ENCODE data around the gene ARHGDIB.

The ARHGDIB gene

DNA sequence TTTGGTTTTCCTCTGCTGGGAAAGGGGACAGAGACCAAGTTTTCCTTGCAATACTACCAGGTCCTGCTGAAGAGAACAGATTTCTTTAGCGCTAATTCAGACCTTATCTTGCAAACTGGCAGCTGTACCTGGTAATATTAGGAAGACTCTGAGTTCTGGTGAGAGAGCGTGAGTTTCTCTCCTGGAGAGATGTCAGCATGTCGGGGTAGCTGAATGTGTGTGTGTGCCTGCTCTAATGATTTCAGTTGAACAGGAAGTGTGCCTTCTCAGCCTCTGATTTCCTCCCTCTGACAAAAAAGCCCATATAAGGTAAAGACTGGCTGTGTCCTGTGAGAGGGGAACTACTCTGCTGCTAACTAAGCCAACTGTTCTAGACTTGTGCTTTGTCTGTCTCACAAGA is 12.7 kb downstream of the ARHGDIB start:
- H3K4me3 ChIP-seq (ENCODE audit: low read depth, low read length), result no peak overlapping the region; the same call in 1 of the 2 replicates
- peak overlapping the region; percentile 72 for H2AFZ ChIP-seq (ENCODE audit: low read length, unreplicated experiment)
- H3K4me1 ChIP-seq (ENCODE audit: control insufficient read depth, insufficient read depth, low read length, unreplicated experiment), result peaks cover 51% of the 10 kb centered on the region
- H3K36me3 ChIP-seq (ENCODE audit: insufficient read depth, low read length), result no peaks in the 10 kb centered on the region
- H3K27ac ChIP-seq (ENCODE audit: low read depth, low read length), result peak overlapping the region; percentile 49
- no peaks in the 10 kb centered on the region for H3K27me3 ChIP-seq (ENCODE audit: insufficient read depth, low read length)
- H3K79me2 ChIP-seq (ENCODE audit: control insufficient read depth, insufficient read depth, low read length, unreplicated experiment), result no peaks in the 10 kb centered on the region

DNA sequence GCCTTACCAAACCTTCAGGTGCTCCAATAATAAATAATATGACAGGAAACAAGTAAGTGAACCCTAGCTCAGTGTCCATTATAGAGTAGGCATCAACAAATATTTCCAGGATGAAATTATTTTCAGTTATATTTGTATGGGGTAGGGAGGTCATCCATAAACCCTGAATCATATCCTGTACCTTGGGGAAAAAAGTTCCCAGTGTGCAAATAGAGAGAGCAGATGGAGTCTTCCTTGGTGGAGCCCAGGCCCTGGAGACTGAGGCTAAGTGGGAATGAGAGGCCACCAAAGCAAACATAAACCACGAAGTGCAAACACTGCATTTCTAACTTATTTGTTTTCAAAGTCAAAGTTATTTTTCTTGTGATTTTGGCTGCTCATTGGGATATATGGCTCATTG is 14.5 kb downstream of the ARHGDIB start:
- H3K4me1 ChIP-seq (ENCODE audit: control insufficient read depth, insufficient read depth, low read length, unreplicated experiment), result peaks cover 40% of the 10 kb centered on the region
- H3K36me3 ChIP-seq (ENCODE audit: insufficient read depth, low read length), result no peaks in the 10 kb centered on the region
- no peak overlapping the region for H2AFZ ChIP-seq (ENCODE audit: low read length, unreplicated experiment)
- no peak overlapping the region for H3K27ac ChIP-seq (ENCODE audit: low read depth, low read length)
- H3K27me3 ChIP-seq (ENCODE audit: insufficient read depth, low read length), result no peaks in the 10 kb centered on the region
- no peaks in the 10 kb centered on the region for H3K79me2 ChIP-seq (ENCODE audit: control insufficient read depth, insufficient read depth, low read length, unreplicated experiment)
- H3K4me3 ChIP-seq (ENCODE audit: low read depth, low read length), result no peak overlapping the region

DNA sequence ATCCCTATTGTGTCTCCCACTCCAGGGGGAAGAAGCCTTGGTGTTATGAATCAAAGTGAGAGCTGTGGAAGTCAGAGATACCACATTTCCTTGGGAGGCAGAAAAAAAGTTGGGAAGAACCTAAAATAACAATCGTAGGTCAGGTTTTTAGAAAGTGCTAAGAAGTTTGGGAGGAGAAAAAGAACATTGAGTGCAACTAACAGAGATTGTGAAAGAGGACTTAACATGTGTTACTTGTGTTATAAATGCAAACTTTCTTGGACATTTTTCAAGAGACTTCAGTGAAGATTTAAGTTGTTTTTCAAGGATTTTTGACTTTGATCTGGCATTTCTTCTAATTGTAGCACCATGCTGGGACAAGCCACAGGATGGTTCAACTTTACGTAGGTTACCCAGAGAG is 15.2 kb downstream of the ARHGDIB start:
- H2AFZ ChIP-seq (ENCODE audit: low read length, unreplicated experiment), result no peak overlapping the region
- no peaks in the 10 kb centered on the region for H3K27me3 ChIP-seq (ENCODE audit: insufficient read depth, low read length)
- H3K27ac ChIP-seq (ENCODE audit: low read depth, low read length), result no peak overlapping the region
- no peaks in the 10 kb centered on the region for H3K36me3 ChIP-seq (ENCODE audit: insufficient read depth, low read length)
- peaks cover 33% of the 10 kb centered on the region for H3K4me1 ChIP-seq (ENCODE audit: control insufficient read depth, insufficient read depth, low read length, unreplicated experiment)
- no peak overlapping the region for H3K4me3 ChIP-seq (ENCODE audit: low read depth, low read length)
- H3K79me2 ChIP-seq (ENCODE audit: control insufficient read depth, insufficient read depth, low read length, unreplicated experiment), result no peaks in the 10 kb centered on the region

DNA sequence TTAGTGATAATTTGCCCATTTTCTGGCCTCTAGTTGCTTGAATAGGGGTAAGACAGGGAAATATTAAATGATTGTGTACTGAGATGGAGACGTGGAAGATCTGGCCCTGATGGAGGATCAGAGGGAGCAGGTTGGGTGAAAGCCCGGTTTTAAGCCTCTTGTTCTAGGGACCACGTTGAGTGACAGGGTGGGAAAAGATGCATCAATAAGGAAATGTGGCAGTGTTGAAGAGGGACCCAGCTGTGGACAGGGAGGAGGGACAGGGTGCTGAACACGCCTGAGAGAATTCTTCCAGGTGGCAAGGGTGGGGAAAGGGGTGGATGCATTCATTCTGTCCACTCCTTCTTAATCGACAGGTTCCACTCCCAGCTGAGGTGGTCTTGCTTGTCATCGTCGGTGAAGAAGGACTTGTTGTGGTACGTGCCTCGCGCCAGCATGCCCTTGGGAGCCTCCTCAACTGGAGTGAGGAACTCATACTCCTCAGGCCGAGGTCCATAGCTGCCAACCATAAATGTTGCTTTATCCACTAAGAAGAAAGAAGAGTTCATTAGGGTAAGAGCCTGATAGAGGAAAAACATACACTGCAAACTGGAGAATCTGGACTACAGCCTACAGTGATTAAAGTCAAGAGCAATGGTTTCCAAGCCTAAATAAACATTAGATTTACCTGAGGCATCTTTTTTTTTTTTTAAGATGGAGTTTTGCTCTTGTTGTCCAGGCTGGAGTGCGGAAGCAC is 19.0 kb downstream of the ARHGDIB start:
- Histone ChIP-seq H3K4me3 (ENCODE audit: low read depth, low read length) (no peak overlapping the region), H2AFZ (ENCODE audit: low read length, unreplicated experiment) (no peak overlapping the region), H3K79me2 (ENCODE audit: control insufficient read depth, insufficient read depth, low read length, unreplicated experiment) (no peaks in the 10 kb centered on the region), H3K27ac (ENCODE audit: low read depth, low read length) (no peak overlapping the region), H3K4me1 (ENCODE audit: control insufficient read depth, insufficient read depth, low read length, unreplicated experiment) (peaks cover 14% of the 10 kb centered on the region), H3K36me3 (ENCODE audit: insufficient read depth, low read length) (no peaks in the 10 kb centered on the region), H3K27me3 (ENCODE audit: insufficient read depth, low read length) (no peaks in the 10 kb centered on the region)

DNA sequence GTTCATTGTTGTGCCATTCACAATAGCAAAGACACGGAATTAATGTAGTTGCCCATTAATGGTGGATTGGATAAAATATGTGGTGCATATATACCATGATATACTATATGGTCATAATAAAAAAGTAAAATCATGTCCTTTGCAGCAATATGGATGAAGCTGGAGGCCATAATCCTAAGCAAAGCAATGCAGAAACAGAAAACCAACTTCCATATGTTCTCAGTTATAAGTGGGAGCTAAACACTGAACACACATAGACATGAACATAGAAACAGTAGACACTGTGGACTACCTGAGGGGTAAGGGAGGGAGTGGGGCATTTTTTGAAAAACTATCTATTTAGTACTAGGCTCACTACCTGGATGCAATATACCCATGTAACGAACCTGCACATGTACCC is 20.0 kb downstream of the ARHGDIB start:
- Histone ChIP-seq H3K27me3 (ENCODE audit: insufficient read depth, low read length) (no peaks in the 10 kb centered on the region), H3K4me1 (ENCODE audit: control insufficient read depth, insufficient read depth, low read length, unreplicated experiment) (peaks cover 4% of the 10 kb centered on the region), H3K36me3 (ENCODE audit: insufficient read depth, low read length) (no peaks in the 10 kb centered on the region), H3K79me2 (ENCODE audit: control insufficient read depth, insufficient read depth, low read length, unreplicated experiment) (no peaks in the 10 kb centered on the region), H3K27ac (ENCODE audit: low read depth, low read length) (no peak overlapping the region), H3K4me3 (ENCODE audit: low read depth, low read length) (no peak overlapping the region), H2AFZ (ENCODE audit: low read length, unreplicated experiment) (no peak overlapping the region)

DNA sequence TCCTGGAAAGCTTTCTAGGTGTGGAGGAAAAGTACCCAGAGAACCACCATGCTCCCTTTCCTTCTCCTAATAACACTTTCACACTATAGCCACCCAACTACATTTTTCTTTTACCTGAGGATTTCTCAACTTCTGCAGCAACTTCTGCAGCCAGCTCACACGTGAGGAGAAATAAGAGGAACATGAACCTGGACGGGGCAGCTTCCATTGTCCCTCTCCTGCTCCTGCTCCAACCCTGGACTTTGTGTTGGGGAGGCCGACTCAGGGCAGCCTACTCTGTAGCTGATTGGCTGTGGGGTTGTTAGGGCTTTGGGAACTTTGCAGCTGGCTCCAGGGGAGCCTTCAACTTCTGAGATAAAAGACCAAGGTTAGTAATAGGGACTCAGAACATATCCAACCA is 23.1 kb downstream of the ARHGDIB start, which contains the start of gene ERP27:
Gene ERP27 (minus strand): TSS at position 237 of the 400 bp plus-strand sequence. CDS start 29 bp downstream, at position 208.
- Histone ChIP-seq H3K27ac (ENCODE audit: low read depth, low read length) (no peak within 1 kb of the TSS), H3K4me3 (ENCODE audit: low read depth, low read length) (no peak within 1 kb of the TSS), H2AFZ (ENCODE audit: low read length, unreplicated experiment) (no peak within 1 kb of the TSS), H3K79me2 (ENCODE audit: control insufficient read depth, insufficient read depth, low read length, unreplicated experiment) (no peaks in the 10 kb centered on the region), H3K27me3 (ENCODE audit: insufficient read depth, low read length) (no peaks in the 10 kb centered on the region), H3K36me3 (ENCODE audit: insufficient read depth, low read length) (no peaks in the 10 kb centered on the region), H3K4me1 (ENCODE audit: control insufficient read depth, insufficient read depth, low read length, unreplicated experiment) (no peaks in the 10 kb centered on the region)

DNA sequence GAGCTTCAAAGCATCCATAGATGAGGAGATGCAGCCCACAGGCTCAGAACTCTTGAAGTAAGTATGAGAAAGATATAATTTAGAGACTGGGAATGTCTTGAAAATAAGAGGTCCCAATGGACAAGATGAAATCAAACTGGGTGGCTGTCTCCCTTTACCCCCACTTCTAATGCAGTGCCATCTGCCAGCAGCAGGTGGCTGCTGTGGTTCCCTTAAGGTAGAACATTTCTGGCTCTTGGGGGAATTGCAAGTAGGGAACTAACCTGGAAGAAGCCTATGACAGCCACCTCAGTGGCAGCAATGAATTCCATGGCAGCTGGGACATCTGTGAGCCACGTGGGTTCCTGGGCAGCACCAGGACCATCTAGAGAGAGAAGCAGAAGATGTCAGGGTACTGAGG is 23.7 kb downstream of the ARHGDIB start:
- Histone ChIP-seq H2AFZ (ENCODE audit: low read length, unreplicated experiment) (no peak overlapping the region), H3K79me2 (ENCODE audit: control insufficient read depth, insufficient read depth, low read length, unreplicated experiment) (no peaks in the 10 kb centered on the region), H3K36me3 (ENCODE audit: insufficient read depth, low read length) (no peaks in the 10 kb centered on the region), H3K4me3 (ENCODE audit: low read depth, low read length) (no peak overlapping the region), H3K27ac (ENCODE audit: low read depth, low read length) (no peak overlapping the region), H3K4me1 (ENCODE audit: control insufficient read depth, insufficient read depth, low read length, unreplicated experiment) (no peaks in the 10 kb centered on the region), H3K27me3 (ENCODE audit: insufficient read depth, low read length) (no peaks in the 10 kb centered on the region)

DNA sequence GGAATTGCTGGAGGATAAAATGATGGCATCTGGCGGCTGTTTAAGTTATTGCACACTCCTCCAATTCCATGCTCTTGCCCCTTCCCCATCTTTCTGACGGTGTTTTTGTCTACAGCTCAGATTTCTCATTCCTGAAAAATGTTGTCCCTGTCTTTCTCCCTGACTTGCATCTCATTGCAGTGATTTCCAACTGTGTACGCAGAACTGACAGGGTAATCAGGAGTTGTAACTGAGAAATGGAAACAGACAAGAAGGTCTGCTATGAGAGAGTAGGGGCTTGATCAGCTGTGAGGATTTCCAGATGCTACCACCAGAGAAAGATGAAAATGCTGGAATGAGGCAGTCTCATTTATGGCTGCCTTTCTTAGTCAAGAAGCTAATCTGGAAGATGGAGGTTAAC is 24.4 kb downstream of the ARHGDIB start:
- no peaks in the 10 kb centered on the region for H3K4me1 ChIP-seq (ENCODE audit: control insufficient read depth, insufficient read depth, low read length, unreplicated experiment)
- H2AFZ ChIP-seq (ENCODE audit: low read length, unreplicated experiment), result no peak overlapping the region
- H3K79me2 ChIP-seq (ENCODE audit: control insufficient read depth, insufficient read depth, low read length, unreplicated experiment), result no peaks in the 10 kb centered on the region
- no peak overlapping the region for H3K27ac ChIP-seq (ENCODE audit: low read depth, low read length)
- H3K27me3 ChIP-seq (ENCODE audit: insufficient read depth, low read length), result no peaks in the 10 kb centered on the region
- no peaks in the 10 kb centered on the region for H3K36me3 ChIP-seq (ENCODE audit: insufficient read depth, low read length)
- H3K4me3 ChIP-seq (ENCODE audit: low read depth, low read length), result no peak overlapping the region

DNA sequence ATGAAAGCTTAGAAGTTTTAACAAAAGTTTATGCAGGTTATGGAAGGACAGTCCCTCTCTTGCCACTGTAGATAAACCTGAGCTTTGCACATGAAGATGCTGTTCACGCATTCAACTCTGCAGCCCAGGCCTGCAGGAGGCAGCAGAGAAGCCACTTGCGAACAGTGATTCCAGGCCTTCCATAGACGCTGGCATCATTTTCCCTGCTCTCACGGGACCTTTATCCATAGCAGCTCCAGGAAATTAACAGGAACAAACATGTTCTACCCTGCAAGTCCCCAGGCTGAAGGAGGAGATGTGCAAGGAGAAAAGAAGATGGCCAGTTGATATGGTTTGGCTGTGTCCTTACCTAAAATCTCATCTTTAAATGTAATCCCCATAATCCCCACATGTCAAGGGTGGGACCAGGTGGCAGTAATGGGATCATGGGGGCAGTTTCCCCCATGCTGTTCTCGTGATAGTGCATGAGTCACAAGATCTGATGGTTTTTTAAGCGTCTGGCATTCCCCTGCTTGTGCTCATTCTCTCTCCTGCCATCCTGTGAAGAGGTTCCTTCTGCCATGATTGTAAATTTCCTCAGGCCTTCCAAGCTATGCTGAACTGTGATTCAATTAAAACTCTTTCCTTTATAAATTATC is 25.1 kb downstream of the ARHGDIB start:
- H3K4me3 ChIP-seq (ENCODE audit: low read depth, low read length), result no peak overlapping the region

DNA sequence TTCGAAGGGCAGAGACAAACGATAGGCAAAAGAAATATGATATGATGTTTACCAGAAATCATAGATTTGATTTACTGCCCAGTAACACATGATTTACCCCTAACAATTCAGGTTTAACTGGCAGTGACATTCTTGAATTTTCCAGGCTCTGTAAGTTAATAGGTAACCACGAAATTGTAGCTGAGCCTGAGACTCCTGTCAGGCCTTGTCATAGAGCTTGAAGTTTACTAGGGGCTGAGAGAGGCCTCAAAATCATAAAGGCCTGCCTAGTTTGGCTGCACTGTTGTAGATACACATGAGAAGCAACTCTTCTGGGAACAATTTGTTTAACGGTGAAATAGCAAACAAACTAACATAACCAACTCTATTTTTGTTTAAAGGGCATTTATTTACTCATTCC is 26.4 kb downstream of the ARHGDIB start:
- no peak overlapping the region for H2AFZ ChIP-seq (ENCODE audit: low read length, unreplicated experiment)
- H3K4me1 ChIP-seq (ENCODE audit: control insufficient read depth, insufficient read depth, low read length, unreplicated experiment), result no peaks in the 10 kb centered on the region
- H3K4me3 ChIP-seq (ENCODE audit: low read depth, low read length), result no peak overlapping the region
- H3K36me3 ChIP-seq (ENCODE audit: insufficient read depth, low read length), result no peaks in the 10 kb centered on the region
- H3K27me3 ChIP-seq (ENCODE audit: insufficient read depth, low read length), result no peaks in the 10 kb centered on the region
- no peaks in the 10 kb centered on the region for H3K79me2 ChIP-seq (ENCODE audit: control insufficient read depth, insufficient read depth, low read length, unreplicated experiment)
- no peak overlapping the region for H3K27ac ChIP-seq (ENCODE audit: low read depth, low read length)

More for the DNA sequence above, 25.1 kb downstream of the ARHGDIB start:
- Histone ChIP-seq H3K4me1 (ENCODE audit: control insufficient read depth, insufficient read depth, low read length, unreplicated experiment) (no peaks in the 10 kb centered on the region), H3K79me2 (ENCODE audit: control insufficient read depth, insufficient read depth, low read length, unreplicated experiment) (no peaks in the 10 kb centered on the region), H3K27me3 (ENCODE audit: insufficient read depth, low read length) (no peaks in the 10 kb centered on the region), H3K36me3 (ENCODE audit: insufficient read depth, low read length) (no peaks in the 10 kb centered on the region), H3K27ac (ENCODE audit: low read depth, low read length) (no peak overlapping the region), H2AFZ (ENCODE audit: low read length, unreplicated experiment) (no peak overlapping the region)

DNA sequence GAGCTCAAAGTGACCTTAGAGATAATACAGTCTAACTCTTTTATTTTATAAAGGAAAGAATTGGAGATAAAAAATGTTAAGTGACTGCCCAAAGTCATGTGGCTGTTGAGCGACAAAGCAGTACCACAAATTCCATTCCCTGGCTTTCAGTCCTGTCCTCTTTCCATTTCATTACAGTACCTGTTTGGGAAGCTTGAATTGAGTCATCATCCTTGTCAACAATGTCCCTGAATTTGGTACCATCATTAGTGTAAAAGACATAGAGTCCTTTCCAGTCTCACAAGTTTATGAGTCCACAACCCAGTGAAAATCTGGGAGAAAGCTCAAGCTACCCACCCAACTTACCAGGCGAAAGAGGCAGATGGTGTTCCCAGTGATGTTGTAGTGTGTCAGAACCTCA is 26.9 kb downstream of the ARHGDIB start:
- Histone ChIP-seq H3K4me1 (ENCODE audit: control insufficient read depth, insufficient read depth, low read length, unreplicated experiment) (no peaks in the 10 kb centered on the region), H3K27me3 (ENCODE audit: insufficient read depth, low read length) (no peaks in the 10 kb centered on the region), H3K79me2 (ENCODE audit: control insufficient read depth, insufficient read depth, low read length, unreplicated experiment) (no peaks in the 10 kb centered on the region), H3K4me3 (ENCODE audit: low read depth, low read length) (no peak overlapping the region), H2AFZ (ENCODE audit: low read length, unreplicated experiment) (no peak overlapping the region), H3K36me3 (ENCODE audit: insufficient read depth, low read length) (no peaks in the 10 kb centered on the region), H3K27ac (ENCODE audit: low read depth, low read length) (no peak overlapping the region)
